Right forelimb (tissue), 1 donor: ENCODE data around the gene PPP1R16B.

ENCODE experiments used
- DNase-seq: peaks from one replicate; pipeline ENCODE4 v3.0.0-alpha.2; 2018

Gene PPP1R16B

DNA sequence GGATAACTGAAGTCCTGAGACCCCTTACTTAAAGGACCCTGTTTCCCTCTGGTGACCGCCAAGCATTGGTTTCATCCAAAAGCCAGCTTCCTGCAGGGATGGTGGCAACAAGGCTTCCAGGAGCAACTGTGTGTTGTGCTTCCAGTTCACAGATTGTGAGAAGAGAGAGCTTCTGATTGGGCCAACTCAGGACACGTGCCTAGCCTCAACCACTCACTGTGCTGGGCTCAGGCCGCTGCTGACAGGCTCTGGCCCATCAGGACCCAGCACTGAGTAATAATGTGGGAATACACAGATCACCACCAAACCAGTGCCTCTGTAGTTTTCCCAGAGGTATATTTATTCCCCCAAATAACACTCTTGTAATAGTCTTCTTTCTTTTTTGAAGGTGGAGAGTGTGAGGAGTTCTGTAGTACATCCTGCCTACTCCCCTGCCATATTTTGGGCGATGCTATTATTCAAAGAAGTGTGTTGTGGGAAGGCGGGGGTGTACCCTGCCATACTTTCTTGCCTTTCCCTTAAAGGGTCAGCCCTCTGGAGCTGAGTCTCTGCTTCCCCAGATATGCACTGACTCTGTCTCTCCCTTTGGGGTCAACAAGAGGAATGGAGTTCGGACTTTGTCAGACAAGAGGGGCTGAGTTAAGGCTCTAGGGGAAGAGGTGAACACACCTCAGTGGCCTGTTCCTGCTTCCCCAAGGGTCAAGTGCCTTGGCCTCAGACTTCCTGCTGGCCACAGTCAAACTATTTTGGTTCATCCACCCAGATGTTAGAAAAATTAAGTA, 23.2 kb downstream of the PPP1R16B start:
- DNase-seq, result no peak

DNA sequence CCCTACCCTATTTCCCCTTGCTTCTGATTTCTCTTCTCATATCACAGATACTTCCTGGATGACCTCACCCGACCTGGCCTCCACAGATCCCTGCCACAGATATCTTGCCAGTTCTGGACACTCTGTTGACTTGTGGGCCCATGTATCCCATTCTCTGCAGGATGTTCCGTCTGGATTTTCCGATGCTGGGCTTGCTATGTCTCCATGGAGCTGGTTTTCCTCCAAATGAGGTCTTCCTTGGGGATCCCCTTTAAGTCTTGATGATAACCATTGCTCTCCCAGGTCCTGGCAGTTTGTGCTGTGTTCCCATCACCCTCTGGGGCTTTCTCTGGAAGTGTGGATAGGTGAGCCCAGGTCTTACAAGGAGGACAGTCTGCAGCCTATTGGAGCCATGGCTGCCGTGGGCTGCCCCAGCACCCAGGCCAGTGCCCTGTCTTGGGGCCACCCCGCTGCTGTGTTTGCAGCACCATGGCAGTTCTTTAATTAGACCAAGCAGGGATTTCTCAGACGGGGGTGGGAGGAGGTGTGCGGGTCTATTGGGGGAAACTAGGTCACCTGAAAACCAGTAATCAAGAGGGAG, 23.9 kb downstream of the PPP1R16B start:
- no peak for DNase-seq

DNA sequence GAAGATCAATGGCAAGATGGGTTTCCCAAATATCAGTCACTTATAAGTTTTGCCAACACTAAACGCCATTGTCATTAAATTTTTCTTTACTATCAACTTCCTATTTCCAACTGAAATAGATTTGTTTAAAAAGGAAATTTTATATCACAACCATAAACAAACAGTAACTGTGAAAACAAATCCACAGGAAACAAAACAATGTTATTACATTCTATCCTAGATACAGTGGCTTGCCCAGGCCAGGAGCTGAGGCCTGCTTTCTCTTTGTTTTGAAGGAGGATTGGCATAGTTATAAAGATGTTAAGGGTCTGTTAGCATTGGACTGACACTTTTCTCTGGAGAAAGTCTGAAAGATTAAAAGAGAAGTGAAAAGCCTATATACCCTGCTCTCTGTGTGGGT, 24.9 kb downstream of the PPP1R16B start:
- DNase-seq, result no peak

DNA sequence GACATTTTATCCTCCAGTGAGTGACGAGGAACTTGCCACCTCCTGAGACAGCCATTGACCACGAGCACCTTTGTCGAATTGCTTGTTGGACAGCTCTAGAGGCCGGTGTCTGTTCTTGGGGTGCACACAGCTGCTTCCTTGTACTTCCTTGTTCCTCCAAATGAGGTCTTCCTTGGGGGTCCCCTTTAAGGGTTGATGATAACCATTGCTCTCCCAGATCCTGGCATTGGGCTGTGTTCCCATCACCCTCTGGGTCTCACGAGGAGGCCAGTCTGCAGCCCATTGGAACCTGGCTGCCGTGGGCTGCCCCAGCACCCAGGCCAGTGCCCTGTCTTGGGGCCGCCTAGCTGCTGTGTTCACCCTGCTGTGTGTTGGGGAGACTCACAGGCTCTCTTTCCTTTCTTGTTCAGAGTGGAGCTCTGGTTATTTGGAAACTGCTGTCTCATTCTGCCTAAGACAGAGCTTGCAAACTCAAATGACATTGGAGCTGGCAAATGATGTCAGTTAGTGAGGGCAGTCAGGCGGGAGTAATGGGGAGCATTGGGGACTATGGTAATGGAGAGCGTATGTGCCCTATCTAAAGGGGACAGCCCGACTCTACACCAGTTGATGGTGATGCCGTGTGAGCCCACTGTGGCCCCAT, 25.7 kb downstream of the PPP1R16B start:
- DNase-seq, result no peak

DNA sequence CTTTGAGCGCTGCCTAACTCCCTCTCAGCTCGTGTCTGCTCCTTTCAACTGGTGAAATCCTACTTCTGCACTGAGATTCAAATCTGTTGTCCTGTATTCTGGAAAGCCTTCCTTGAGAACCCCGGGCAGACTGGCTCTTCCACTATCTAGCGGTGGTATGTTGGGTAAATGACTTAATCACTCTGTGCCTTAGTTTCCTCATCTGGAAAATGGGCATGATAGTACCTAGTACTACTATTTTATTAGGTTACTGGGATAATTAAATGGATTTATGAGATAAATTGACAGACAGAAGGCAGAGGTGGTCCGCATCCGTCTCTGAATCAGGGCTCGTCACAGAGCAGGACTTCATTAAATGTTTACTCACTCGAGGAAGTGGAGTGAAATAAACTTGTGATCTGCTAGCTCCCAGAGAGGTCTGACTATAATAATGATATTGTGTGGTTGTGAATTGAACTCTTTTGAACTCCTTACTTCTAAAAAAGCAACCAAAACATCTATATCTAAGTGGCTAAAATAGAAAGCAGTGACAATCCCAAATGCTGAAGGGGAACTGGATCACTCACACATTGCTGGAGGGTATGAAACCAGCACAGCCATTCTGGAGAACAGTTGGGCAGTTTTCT, 26.6 kb downstream of the PPP1R16B start:
- no peak for DNase-seq

DNA sequence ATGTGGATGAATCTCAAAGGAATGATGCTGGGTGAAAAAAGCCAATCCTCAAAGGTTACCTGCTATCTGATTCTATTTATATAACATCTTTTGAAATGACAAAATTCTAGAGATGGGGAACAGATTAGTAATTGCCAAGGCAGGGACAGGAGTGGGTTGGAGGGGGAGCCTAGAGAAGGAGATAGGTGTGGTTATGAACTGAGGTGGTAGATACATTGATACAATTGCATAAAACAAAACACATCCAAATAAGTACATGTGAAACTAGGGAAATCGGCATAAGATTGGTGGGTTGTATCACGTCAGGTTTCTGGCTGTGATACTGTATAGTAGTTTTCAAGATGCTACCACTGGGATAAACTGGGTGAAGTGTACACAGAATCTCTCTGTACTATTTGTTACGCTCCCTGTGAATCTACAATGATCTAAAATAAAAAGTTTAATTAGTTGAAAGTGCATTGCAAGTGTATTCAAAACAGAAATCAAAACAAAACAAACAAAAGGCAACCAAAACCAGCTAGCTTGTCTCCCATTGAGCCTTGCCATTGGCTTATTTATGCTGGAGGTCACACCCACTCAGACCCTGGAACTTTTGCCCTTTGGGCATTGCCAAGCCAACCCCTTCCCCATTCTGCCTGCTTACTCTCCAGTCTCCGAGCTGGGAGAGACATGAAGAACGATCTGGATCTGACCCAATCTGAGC, 27.8 kb downstream of the PPP1R16B start:
- no peak for DNase-seq

DNA sequence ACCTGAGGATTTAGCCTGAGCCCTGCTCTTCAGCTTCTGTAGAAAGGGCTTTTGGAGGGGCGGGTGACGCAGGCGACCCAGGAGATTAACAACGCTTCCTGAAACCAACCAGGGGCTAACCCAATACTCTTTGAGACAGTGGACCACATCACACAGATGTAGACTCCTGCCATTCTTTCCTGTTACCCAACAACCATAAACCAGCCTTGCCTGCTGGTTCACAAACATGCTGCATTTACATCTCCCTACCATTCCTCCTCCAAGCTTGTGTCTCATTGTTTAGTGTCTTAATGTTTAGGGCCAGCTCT, 28.3 kb downstream of the PPP1R16B start:
- no peak for DNase-seq

DNA sequence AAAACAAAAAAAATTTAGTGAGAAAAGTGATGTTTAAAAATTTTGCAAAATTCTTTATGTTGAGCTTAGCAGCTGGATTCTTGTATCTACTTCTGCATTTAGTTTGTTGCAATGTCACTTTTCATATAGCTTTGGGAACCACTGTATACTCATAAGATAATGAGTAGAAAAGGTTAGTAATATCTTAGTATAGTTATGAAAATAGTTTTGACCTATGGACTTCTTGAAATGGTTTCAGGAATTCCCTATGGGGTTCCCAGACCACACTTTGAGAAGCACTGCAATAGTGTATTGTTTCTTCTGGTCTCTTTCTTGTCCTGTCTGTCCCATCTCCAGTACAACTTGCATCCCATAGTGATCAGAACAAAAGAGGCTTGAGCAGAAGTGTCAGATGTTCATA, 29.4 kb downstream of the PPP1R16B start:
- DNase-seq, result no peak

DNA sequence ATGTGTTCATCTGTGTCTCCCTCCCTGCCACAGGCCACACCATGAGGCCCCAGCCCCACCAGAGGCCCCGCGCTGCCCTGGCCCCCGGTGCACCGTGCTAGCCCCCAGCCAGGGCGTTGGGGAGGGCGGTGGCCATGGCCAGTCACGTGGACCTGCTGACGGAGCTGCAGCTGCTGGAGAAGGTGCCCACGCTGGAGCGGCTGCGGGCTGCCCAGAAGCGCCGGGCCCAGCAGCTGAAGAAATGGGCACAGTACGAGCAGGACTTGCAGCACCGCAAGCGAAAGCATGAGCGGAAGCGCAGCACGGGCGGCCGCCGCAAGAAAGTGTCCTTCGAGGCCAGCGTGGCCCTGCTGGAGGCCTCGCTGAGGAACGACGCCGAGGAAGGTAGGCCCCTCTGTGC, 30.3 kb downstream of the PPP1R16B start:
- DNase-seq, result no peak

DNA sequence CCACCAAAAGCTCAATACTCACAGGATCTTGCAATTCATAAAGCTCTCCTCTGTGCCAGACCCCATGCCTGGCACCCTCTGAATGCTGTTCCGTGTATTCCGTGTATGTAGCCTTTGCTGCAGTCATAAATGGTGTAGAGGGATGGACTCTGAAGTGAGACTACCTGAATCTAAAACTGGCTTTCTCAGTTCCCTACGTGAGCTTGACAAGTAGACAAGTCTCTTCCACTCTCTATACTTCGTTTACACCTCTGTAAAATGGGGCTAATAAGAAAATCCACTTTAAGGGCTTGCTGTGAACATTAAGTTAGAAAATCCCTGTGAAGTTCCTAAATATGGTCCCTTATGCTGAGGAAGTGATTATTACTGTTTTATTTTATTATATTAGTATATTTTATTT, 31.5 kb downstream of the PPP1R16B start:
- no peak for DNase-seq

DNA sequence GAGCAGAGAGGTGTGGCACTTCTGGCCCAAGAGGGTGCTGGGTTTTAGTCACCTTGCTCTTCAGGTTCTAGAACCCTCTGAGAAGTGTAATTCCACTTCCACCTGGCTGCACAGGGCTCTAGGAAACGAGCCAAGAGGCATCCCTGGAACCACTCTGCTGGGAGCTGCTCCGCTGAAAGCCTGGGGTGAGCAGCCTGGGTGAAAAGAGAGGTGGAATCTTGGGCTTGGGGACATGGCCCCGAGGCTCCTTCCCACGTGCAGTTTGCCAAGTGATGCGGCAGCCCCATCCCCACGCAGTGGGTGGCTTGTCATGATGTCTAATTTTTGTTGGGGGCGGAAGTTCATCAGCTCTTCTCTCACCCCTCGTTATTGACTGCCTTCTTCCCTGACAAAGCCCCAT, 32.8 kb downstream of the PPP1R16B start:
- DNase-seq, result no peak

DNA sequence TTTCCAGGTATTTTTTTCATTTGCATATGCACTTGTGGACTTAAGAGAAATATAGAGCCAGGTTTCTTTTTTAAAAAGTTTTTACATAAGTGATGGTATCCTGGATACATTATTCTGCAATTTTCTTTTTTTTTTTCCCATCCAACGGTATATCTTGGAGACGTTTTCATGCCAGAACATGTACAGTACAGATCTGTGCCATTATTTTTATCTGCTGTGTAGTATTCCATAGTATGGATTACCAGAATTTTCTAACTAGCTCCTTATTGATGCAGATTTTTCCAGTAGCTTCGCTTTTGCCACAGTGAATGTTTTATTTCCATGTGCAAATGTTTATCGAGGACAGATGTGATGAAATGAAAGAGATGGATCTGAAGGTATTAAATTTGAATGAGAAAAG, 34.1 kb downstream of the PPP1R16B start:
- DNase-seq, result no peak

DNA sequence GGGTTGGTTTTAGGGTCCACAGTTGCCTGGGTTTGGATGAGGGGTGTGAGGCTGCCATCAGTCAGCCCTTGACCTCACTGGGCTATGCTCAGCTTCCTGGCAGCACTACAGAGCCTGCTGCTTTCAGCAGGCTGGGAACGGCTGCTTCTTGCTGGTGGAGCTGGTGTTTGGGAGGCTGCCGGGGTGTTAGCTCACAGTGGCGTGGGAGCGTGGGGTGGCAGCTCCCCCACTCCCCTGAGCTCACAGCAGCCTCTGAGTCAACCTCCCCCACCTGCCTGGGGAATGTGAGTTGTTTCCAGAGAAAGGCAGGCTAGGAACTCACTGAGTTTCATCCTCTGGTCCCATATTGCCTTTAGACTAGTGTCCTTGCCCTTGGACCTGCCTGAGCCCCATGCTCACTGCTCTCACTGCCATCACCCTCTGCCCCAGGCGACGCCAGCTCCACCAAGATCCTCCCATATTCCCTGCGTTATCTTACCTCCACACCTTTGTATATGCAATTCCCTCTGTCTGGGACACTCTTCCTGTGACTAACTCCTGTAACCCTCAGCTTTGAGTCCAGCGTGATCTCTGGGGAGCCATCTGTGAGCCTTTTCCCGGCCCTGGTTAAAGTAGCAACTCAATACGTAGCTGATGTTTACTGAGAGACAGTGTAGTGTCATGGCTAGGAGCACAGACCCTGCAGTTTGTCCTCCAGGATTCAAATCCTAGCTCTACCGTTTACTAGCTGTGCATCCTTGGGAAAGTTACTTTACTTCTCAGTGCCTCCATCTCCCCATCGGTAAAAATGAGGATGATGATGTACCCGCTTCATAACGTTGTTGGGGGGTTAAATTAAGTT, 34.8 kb downstream of the PPP1R16B start:
- no peak for DNase-seq

DNA sequence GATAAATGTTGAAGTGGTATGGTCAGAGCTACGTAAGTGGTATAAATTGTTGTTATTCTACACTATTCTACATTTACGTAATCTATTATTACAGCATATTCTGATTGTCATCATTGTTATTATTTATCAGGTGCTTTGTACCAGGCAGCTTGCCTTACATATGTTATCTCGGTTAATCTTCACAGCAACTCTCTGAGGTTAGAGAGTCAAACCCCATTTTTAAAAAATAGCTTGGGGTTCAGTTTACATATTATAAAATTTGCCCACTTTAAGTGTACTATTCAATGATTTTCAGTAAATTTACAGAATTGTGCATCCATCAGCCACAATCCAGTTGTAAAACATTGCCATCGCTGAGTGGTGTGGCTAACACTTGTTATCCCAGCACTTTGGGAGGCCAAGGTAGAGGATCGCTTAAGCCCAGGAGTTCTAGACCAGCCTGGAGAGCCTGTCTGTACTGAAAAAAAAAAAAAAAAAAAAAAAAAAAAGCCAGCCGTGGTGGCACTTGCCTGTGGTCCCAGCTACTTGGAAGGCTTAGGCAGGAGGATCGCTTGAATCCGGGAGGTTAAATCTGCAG, 35.5 kb downstream of the PPP1R16B start:
- no peak for DNase-seq

DNA sequence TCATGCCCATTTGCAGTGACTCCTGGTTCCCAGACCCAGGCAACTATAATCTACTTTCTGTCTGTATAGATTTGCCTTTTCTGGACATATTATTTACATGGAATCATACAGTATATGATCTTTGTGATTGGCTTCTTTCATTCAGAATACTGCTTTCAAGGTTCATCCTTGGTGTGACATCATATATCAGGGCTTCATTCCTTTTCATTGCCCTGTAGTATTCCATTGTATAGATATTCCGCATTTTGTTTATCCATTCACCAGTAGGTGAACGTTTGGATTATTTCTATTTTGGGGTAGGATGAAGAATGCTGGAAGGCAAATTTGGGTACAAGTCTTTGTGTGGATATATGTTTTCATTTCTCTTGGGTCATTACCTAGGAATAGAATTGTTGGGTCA, 36.1 kb downstream of the PPP1R16B start:
- no peak for DNase-seq

DNA sequence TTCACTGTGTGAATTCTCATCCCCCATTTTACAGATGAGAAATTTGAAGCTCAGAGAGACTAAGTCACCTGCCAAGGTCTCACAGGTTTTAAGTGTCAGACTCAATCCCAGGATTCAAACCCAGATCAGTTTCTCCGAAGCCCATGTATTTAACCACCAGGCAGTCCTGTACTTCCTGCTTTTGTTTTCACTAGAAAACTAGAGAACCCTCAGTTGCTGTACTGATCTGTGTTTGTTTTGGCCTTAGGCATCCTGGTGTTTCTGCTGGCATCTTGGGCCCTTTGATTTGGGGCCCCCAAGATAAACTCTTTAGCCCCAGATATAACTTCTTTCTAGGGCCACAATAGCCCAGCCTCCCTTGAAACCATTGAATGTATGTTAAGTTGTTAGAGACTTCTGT, 36.5 kb downstream of the PPP1R16B start:
- no peak for DNase-seq

DNA sequence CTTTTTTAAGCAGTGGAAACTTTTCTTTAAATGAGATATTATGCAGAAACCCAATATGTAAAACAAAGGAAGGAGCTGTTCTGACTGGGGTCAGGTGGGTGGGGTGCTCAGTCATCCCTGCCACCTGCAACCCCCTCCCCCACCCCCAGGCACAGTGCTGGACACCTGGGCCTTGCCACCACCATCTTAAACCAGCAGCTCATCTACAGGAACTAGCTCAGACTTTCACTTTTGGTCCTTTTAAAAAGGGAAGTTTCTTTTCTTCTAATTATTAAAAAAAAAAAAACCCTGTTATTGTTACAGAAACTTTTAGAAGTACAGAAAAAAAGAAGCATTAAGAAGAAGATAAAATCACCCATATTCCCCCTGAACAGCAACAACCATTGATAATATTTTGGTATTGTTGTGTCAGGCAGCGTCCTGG, 37.1 kb downstream of the PPP1R16B start:
- no peak for DNase-seq

DNA sequence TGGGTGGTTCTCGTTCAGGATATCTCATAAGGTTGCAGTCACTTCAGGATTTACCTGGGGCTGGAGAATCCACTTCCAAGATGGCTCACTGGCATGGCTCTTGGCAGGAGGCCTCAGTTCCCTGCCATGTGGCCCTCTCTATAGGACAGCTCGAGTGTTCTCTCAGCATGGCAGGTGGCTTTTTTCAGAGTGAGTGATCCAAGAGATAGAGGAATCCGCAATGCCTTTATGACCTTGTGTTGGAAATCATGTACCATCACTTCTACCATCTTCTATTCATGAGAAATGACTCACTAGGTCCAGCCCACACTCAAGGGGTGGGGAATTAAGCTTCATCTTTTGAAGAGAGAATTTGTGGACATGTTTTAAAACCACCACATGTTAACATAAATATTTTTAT, 37.8 kb downstream of the PPP1R16B start:
- DNase-seq, result no peak

DNA sequence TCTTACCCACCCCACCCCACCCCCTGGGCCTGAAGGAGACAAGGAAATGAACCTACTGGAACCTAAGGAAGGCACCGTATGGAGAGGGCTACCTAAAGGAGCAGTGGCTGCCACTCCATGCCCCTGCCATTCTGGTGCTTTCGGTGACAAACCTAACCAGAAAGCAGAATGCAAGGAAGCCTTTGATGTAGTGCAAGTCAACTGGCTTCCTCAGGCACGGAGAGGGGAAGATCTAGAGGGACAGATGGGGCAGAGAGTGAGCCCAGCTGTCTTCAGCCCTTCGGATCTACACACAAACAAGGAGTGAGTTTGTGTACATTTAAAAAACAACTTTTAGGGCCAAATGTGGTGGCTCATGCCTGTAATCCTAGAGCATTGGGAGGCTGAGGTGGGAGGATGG, 39.5 kb downstream of the PPP1R16B start:
- DNase-seq, result no peak

DNA sequence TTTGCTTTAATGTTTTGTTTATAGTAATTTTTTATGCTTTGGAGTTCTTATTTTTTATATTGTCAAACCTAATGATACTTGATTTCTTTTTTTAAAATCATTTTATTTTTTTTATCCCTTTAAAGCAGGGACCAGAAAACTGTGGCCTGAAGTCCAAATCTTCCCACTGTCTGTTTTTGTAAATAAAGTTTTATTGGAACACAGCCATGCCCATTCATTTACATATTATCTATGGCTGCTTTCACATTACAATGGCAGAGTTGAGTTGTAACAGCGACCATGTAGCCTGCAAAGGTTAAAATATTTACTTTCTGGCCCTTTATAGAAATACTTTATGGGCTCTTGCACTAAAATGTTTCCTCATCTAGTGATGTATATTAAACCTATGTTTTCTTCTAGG, 42.3 kb downstream of the PPP1R16B start:
- no peak for DNase-seq

DNA sequence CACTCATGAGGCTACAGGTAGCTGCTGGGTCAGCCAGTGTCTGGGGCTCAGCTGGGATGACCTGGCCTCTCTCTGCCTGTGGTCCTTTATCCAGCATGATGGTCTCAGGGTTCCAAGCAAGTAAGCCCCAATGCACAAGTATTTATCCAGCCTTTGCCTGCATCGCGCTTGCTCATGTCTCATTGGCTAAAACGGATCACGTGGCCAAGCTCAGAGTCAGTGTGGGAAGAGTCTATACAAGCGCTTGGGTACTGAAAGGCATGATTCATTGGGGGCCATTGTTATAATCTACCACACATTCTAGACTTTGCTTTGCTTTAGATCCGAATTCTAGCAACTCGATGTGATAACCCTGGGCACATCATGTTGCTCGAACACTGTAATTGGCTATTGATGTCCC, 48.3 kb downstream of the PPP1R16B start:
- no peak for DNase-seq

DNA sequence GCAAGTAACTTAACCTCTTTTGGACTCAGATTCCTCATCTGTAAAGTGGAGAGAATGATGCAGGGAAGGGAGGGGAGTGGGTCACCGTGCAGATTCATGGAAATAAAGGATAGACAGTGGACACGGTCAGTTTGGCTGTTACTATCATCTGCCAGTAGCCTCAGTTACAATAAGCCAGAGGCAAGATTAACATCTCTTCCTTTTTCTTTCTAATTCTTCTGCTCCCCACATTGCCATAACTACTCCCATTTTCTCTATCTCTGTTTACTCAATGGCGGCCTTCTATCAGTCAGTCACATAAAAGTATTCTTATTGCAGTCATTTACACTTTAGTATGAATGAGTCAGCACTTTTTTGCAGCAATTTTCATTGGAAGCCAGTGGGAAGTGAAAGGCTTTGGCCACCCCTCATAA, 49.2 kb downstream of the PPP1R16B start:
- no peak for DNase-seq
